Activated CD4-positive, CD25-positive, alpha-beta regulatory T cell treated with anti-CD3 and anti-CD28 coated beads, Interleukin-2, amount 50 U/mL, for 16 hours (primary cell): ENCODE results near the gene HSF4.

Source experiments
- DNase-seq: peaks from one replicate; pipeline ENCODE4 v3.0.0-alpha.2; 2020; ENCODE audit warnings: low read depth, low spot score

Gene HSF4

DNA sequence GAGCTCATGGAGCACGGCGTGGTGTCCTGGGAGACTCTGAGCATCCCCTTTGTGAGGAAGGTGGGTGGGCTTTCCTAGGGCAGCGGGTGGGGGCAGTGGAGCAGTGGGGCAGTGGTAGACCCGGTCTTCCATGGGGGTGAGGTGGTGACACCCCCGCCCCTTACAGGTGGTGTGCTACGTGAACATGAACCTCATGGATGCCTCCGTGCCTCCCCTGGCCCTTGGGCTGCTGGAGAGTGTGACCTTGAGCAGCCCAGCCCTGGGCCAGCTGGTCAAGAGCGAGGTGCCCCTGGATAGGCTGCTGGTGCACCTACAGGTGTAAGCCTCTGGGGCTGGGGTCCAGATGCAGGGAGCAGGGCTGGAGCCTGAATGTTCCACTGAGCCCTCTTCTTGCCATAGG, 35.9 kb downstream of the HSF4 start:
- no peak for DNase-seq

DNA sequence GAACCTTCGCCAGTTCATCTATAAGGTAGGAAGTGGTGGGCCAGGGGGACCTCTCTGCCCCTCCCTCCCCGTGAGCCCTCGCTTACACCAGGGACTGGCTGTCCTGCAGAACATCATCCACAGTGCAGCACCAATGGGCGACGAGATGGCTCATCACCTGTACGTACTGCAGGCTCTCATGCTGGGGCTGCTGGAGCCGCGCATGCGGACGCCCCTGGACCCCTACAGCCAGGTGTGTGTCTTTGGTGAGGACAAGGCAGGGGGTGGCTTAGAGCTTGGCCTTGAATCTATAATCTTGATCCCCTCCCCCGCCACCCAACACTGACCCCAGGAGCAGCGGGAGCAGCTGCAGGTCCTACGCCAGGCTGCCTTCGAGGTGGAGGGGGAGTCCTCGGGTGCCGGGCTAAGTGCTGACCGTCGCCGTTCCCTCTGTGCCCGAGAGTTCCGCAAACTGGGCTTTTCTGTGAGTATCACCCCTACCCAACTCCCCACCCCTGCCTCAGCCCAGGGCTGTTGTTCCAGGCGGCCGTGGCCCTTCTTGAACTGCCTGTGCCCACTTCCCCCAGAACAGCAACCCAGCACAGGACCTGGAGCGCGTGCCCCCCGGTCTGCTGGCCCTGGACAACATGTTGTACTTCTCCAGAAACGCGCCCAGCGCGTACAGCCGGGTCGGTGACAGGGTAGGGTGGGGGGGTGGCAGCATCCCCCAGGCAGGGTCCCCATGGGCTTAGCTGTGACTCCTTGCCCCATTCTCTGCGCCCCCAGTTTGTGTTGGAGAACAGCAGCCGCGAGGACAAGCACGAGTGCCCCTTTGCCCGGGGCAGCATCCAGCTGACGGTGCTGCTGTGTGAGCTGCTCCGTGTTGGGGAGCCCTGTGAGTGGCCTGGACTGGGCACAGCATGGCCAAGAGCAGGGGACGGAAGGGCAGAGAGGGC, 37.1 kb downstream of the HSF4 start:
- no peak for DNase-seq

DNA sequence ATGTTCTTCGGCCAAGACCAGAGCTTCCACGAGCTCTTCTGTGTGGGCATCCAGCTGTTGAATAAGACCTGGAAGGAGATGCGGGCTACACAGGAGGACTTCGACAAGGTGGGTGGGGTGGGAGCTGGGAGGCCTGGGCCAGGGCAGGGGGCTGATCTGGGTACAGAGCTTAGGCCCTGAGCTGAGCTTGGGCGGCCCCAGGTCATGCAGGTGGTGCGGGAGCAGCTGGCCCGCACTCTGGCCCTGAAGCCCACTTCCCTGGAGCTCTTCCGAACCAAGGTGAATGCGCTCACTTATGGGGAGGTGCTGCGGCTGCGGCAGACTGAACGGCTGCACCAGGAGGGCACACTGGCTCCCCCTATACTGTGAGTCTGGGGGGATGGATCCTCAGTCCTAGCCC, 37.9 kb downstream of the HSF4 start:
- no peak for DNase-seq

DNA sequence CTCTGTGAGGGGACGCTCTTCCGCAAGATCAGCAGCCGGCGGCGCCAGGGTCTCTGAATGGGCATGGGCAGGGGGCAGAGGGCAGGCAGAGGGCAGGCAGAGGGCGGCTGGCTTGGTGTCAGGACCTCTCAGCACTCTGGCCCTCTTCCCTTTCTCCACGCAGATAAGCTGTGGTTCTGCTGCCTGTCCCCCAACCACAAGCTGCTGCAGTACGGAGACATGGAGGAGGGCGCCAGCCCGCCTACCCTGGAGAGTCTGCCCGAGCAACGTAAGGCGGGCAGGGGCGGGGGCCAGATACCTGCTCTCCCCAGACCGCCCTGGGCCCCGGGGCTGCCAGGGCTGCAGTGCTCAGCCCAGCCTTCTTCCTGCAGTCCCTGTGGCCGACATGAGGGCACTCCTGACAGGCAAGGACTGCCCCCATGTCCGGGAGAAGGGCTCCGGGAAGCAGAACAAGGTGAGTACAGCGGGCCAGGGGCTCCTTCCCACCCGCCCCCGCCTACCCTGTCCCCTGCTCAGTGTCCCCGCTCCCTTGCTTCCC, 38.5 kb downstream of the HSF4 start:
- no peak for DNase-seq

DNA sequence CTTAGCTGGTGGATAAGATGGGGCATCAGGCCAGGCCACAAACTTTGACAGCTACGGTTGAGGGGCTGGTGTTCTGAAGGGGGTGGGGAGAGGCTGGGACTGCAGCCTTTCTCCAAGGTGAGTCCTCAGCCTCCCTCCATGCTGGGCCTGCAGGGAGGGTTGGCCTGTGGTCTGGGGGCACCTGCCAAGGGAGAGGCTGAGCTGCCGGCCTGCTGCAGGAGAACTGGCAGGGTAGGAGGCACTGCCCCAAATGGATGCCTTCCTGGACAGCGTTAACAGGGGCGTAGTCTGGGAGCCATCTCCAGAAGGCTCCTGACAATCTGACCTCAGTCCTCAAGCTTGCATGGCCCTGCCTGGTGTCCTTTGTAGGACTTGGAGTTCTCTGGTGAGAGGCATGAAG, 39.5 kb downstream of the HSF4 start:
- DNase-seq, result no peak

DNA sequence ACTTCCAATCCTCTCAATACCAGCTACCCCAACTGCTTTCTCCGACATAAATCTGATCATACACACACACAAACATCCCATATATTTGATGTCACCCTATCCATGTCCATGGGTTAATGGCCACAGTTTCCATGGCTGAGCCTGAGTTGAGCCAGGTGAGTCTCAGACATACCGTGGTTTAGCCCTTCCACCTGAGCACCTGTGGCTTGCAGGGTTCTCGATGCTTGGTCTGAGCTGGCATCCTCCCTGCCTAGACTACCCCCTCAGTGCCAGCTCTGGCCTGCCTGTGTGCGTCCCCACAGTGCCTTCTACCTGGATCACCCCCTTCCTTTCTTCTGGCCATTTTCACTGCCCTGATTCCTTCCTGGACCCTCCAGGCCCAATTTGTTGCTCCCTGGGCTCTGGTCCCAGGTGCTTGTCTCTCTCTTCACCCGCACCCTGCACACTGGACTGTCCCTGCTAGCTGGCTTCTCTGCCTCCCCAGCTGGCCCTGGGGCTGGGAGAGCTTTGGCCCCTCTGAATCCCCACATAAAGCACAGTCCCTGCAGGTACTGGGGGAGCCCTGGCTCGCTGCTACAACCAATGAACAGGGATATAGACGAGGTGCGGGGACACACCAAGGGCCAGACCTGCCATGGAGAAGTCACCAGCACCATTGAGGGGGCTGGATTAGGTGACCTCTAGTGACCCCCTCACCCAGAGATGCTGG, 41.7 kb downstream of the HSF4 start:
- DNase-seq, result no peak

DNA sequence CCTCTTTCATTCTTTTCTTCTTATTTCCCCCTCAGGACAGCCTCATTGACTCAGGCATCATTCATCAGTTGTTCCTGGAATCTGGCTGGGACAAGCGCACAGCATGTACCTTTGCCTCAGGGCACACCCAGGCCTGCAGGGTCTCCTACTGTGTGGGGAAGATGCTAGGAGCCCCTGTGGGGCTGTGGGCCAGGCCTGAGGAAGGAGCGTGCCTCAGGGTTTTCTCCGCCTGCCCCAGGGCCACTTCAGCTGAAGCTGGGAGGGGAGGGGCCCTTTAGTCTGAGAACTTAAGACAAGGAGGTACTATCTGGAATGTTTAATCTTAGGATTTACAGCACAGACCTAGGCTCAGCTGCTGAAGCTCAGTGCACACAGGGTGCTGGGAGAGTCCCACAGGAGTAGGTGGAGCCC, 42.3 kb downstream of the HSF4 start:
- no peak for DNase-seq

DNA sequence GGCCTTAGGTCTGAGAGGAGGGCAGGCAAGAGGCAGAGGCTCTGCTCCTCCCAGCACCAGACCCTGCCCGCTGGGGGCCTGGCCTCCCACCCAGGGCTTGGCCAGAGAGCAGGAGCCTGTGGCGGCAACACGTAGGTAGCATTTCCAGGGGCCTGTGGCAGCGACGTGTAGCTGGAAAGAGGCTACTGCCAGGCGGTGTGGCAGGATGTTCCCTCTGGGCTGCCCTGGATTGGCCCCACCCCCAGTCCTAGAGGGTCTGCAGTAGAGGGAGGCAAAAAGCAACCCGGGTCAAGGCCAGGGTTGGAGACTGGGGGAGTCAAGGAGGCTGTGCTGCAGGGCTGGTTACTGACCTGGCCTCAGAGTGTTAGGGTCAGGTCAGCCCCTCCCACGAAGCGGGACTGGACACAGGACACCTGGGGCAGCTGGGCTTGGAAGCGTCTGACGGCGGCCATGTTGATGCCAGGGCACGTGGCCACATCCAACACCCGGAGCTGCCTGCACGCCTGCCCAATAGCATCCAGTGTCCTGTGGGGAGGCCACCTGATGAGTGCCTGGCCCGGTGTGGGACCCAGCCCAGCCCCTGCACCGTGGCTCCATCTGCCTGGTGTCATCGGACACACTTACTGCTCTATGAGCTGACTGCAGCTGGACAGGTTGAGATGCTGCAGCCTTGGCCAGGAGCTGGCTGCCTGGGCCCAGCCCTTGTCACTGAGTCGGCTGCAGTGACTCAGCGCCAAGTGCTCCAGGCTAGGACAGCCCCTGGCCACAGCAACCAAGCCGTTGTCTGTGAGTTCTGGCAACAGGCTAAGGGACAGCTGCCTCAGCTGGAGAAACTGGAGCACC, 42.9 kb downstream of the HSF4 start:
- no peak for DNase-seq

DNA sequence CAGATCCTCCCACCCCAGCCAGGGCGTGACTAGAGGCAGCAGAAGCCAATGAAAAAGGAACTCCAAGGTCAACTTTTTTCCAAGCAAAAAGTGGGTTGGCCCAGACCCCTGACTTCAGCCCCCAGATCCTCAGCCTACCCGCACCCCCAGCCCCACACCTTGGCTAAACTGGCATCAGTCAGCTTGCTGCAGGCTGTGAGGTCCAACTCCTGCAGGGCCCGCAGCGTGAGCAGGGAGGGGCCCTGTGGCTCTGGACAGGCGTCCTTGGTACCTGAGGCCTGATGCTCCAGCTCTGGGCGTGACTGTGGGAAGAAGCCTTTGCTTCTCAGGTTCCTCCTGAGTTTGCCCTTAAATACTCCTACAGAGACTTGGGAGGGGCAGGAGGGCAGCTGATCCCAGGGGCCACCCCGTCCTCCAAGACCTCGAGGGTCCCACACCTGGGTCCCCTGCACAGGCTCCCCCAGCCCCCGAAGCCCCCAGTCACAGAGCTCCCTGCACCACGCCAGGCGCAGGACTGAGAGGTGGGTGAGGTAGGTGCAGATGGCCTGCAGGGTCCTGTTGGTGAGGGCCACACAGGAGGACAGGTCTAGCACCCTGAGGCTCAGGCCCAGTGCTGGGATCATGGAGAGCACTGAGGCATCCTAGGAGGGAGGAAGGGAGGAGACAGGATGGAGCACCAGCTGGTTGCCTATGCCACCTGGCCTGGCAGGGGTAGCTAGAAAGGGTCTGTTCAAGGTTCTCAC, 43.8 kb downstream of the HSF4 start:
- no peak for DNase-seq

DNA sequence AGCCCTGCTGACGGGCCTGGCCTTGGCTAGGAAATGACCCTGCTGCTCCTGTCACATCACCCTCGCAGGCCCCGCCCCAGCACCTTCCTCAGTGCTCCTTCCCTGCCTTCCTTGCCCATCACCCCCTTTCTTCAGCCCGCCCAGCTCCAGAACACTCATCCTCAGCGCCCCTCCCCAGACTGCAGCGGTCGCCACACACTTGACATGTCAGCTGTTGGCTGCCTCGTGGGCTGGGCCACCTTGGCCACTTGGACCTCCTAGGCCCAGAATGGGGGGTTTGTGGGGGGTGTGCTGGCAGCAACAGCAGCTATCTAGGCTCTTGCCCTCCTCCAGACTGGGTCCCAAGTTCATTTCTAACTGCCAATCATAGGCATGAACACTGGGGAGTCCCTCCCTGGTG, 45.0 kb downstream of the HSF4 start:
- DNase-seq, result no peak

DNA sequence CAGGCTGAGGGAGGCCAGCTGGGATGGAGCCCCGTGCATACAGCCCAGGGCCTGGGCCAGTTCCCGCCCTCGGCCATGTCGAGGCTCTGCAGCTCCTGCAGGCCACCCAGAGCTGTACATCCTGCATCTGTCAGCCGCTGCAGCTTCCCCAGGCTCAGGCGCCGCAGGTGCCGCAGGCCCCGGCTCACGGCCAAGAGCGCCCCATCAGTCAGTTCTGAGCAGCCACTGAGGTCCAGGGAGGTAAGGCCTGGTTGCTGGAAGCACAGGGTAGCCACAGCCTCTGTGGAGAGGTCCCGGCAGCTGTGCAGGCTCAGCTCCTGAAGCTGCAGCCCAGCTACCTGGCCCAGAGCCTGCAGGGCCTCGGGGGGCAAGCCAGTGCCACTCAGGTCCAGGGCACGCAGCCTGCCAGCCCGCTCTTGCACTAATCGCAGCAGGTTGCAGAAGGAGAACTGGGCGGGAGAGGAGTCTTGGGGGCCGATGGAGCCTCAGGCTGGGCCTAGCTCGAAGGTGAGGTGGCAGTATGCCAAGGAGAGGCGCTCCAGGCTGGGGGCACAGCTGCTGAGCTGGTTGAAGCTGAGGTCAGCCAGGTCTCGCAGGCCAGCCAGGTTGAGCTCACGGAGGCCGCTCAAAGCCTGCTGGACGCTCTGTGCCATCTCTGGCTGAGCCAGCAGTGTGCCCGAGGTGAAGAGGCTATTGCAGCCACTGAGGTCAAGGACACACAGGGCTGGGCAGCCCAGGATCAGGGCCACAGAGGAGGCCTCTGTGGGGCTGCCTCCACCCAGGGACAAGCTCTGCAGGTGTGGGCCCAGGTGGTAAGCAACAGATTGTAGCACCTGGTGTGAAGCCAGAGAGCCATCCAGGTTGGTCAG, 45.8 kb downstream of the HSF4 start:
- no peak for DNase-seq

DNA sequence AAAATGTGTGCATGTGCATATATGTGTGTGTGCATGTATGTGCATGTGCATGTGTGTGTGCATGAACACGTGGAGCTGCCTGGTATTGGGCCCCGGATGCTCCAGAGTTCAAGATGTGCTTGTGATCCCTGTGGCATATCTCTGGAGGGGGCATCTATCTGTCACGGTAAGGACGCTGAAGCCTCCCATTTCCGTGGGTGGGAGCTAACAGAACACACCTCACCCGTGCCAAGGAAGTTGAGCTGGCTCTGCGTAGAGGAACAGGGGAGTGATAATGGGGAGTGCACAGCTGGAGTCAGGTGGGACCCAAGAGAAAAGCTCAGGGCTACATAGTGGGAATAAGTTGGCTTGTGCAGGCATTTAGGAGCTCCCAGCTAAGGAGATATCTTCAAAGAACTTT, 47.1 kb downstream of the HSF4 start:
- no peak for DNase-seq

DNA sequence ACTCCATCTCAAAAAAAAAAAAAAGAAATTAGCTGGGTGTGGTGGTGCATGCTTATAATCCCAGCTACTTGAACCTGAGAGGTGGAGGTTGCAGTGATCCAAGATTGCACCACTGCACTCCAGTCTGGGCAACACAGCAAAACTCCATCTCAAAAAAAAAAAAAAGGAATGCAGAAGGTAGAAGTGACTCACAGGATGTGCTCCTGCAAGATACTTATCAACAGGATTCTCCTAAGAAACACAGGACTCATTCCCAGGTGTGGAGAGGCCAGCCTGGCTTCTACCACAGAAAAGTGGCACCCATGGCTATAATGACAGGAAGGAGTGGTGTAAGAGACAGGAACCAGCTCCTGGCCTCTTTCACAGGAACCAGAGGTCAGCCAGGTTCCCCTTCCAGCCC, 48.2 kb downstream of the HSF4 start:
- DNase-seq, result no peak

DNA sequence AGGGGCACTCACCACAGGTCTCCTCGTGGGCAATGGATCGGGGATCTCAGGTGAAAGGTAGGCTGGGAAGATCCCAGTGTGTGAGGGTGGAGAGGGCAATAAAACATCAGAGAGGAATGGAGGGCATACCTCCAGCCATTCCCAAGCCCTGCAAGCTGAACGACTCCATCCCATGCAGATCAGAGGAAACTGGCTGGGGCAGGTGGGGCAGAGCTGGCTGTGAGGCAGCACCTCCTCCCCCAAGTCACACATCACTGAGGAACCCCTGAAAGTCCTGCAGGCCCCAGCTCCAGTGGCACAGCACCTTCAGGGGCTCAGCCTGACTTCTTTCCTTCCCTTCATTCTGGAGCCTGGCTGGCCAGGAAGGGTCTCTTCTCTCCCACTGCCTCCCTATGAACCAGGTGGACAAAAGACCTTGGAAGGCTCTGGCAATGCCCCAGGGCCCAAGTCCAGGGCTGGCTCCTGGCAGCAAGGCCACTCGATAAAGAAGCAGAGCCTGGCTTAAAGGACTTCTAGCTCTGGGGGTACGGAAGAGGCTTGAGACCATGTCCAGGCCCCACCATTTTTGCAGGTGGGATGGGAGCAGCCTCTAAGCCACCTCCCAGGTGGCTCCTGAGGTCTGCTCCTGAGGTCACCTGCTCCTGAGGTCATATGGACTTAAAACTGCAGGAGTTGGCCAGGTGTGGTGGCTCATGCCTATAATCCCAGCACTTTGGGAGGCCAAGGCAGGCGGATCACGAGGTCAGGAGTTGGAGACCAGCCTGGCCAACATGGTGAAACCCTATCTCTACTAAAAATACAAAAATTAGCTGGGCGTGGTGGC, 48.9 kb downstream of the HSF4 start:
- DNase-seq, result no peak

DNA sequence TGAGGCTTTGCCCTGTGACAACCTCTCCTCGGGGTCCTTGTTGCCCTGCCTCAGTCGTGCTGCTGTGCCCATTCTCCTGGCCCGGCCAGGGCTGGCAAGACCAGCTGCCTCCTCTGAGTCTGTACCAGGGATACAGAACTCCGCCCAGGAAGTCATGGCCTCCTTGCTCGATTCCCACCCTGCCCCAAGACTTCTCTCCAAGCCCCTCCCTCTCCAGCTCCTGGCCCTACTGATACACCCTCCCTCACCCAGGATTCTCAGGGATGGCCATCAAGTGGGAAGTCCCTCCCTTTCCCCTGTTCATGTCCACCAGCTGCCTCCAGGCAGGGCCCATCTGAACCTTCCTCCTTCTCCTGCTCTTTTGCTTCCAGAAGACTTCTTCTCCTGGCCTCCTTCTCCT, 51.2 kb downstream of the HSF4 start:
- DNase-seq, result no peak

DNA sequence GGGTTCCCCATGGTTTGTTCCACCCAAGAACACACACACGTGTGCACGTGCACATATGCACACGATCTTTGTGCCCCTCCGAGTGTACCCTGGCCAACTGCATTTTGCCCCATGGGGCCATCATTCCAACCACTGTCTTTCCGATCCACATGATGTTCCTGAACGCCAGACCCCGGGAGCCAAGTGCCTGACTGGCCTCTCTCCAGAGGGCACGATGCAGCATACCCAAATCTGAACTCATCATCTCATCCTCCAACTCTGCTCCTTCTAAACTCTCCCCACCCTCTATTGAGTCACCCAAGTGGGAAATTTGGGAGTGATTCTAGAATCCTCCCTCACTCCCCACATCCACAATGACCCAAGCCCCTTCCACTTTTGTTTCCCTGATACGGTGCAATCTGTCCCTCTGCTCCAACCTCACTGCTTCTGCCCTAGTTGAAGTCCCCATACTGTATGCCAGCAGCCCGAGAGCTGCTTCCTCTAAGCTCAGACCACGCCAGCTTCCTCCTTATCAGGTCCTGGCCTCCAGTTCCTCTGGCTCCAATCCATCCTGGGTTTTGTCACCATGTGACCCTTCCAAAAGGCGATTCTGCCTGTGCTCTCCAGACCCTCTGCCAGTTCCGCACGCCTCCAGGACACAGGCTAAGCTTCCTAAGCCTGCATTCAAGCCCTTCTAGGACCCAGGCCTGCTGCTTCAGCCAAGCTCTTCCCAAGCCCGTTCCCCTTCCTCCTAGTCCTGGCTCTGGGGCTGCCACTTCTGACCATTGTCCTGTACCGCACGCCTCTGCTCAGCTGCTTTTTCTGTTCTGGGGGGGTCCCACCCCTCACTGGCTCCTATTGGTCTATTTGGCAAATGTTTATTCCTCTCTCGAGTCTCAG, 52.3 kb downstream of the HSF4 start:
- no peak for DNase-seq
